HepG2 (cell line): ENCODE data around the gene TFEB.

ENCODE experiments used
- BCLAF1 ChIP-seq: fragments of 450-650 bp; IDR thresholded peaks from 2 replicates; pipeline ENCODE4 v1.6.1; 2017; ENCODE audit warnings: mild to moderate bottlenecking
- DRAP1 ChIP-seq: IDR thresholded peaks from 2 replicates; pipeline ENCODE4 v1.6.1; 2016; ENCODE audit warnings: missing genetic modification reagents, missing compliant biosample characterization
- FOXK1 ChIP-seq: sonication (generic); formaldehyde crosslinking; IDR thresholded peaks from 2 replicates; pipeline ENCODE4 v1.4.0; 2020; ENCODE audit warnings: low read depth, missing genetic modification reagents, borderline replicate concordance
- PCBP2 ChIP-seq: fragments of 200-400 bp; formaldehyde crosslinking; optimal IDR thresholded peaks from 2 replicates; pipeline ENCODE3; 2018; ENCODE audit warnings: low read length, low read depth; ENCODE audit not compliant: poor library complexity, severe bottlenecking
- PRDM15 ChIP-seq: sonication (generic); formaldehyde crosslinking; IDR thresholded peaks from 2 replicates; pipeline ENCODE4 v1.4.0; 2020; ENCODE audit warnings: missing genetic modification reagents
- XBP1 ChIP-seq: sonication (generic); formaldehyde crosslinking; IDR thresholded peaks from 2 replicates; pipeline ENCODE4 v1.5.0; 2020; ENCODE audit warnings: missing genetic modification reagents
- ZC3H4 ChIP-seq: sonication (generic); formaldehyde crosslinking; IDR thresholded peaks from 2 replicates; pipeline ENCODE4 v1.4.0; 2020; ENCODE audit warnings: missing genetic modification reagents, borderline replicate concordance
- ZNF263 ChIP-seq: sonication (generic); formaldehyde crosslinking; IDR thresholded peaks from 2 replicates; pipeline ENCODE4 v1.4.0; 2020; ENCODE audit warnings: missing genetic modification reagents

- no peak for TF ChIP-seq FOXK1 (CRISPR knock-in tag)
- TF ChIP-seq BCLAF1, result no peak
- no peak for TF ChIP-seq PCBP2
- TF ChIP-seq PRDM15 (CRISPR knock-in tag), result no peak
- TF ChIP-seq XBP1, result no peak
- TF ChIP-seq ZC3H4 (CRISPR knock-in tag), result no peak
- TF ChIP-seq DRAP1, result no peak
- TF ChIP-seq ZNF263 (CRISPR knock-in tag), result no peak
Measured at GRCh38 chr6:41779336-41779735, 43.9 kb upstream of the TFEB start.
